ENCODE results near the gene ZNF502.

GRCh38 chr3:44666346-44666745 lies 46.1 kb upstream of the ZNF502 start:
- TF ChIP-seq, protein P1, sequence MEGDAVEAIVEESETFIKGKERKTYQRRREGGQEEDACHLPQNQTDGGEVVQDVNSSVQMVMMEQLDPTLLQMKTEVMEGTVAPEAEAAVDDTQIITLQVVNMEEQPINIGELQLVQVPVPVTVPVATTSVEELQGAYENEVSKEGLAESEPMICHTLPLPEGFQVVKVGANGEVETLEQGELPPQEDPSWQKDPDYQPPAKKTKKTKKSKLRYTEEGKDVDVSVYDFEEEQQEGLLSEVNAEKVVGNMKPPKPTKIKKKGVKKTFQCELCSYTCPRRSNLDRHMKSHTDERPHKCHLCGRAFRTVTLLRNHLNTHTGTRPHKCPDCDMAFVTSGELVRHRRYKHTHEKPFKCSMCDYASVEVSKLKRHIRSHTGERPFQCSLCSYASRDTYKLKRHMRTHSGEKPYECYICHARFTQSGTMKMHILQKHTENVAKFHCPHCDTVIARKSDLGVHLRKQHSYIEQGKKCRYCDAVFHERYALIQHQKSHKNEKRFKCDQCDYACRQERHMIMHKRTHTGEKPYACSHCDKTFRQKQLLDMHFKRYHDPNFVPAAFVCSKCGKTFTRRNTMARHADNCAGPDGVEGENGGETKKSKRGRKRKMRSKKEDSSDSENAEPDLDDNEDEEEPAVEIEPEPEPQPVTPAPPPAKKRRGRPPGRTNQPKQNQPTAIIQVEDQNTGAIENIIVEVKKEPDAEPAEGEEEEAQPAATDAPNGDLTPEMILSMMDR (IDR thresholded peaks at IDR 0.05; ENCODE audit: borderline replicate concordance, extremely low read depth, low read length, poor library complexity, severe bottlenecking), result no peak
- no peak for TF ChIP-seq EZH2 (IDR thresholded peaks at IDR 0.05; ENCODE audit: borderline replicate concordance, low read depth, low read length, severe bottlenecking)

Data from DND-41 (cell line).